H1 (cell line): ENCODE data around the gene SMCHD1. TPM values are rescaled to one million over a fixed set of nuclear protein-coding genes. Genes with fewer than 3 reads are reported as not detected.

Experiments
- CTCF ChIA-PET: fragments of 300-600 bp; sonication (Branson Sonifier 250); formaldehyde crosslinking; loops from one replicate; lab custom pipeline; 2021; ENCODE audit not compliant: partially characterized antibody; lab: Charles Lee
- POLR2A ChIA-PET: fragments of 300-600 bp; sonication (Branson Sonifier 250); formaldehyde crosslinking; loops from one replicate; lab custom pipeline; 2021; ENCODE audit warnings: inconsistent platforms; ENCODE audit not compliant: partially characterized antibody; lab: Charles Lee
- DNase-seq, 2 experiments: peaks; one replicate each; pipeline versions ENCODE4 v3.0.0 to v3.0.0-alpha.2; 2010 to 2022; ENCODE audit warnings: low spot score in 2 of 2, low read depth in 1 of 2, mixed read lengths in 1 of 2
- FAIRE-seq: peaks from 2 replicates; lab custom pipeline; 2011; peaks lifted over from hg19 to GRCh38; lab: Jason Lieb, UNC
- H2AFZ ChIP-seq: 2 replicates; pipeline ENCODE4 v1.8.1; 2012; ENCODE audit warnings: low read length, inconsistent platforms
- H2AK5ac ChIP-seq: 2 replicates; pipeline ENCODE4 v1.6.1; 2013; ENCODE audit warnings: low read depth, low read length
- H2BK120ac ChIP-seq: replicated peaks from 2 replicates; pipeline ENCODE3; 2013; ENCODE audit warnings: low read depth, low read length, inconsistent platforms
- H2BK12ac ChIP-seq: 2 replicates; pipeline ENCODE4 v1.6.1; 2013; ENCODE audit warnings: low read depth, low read length
- H2BK15ac ChIP-seq: 2 replicates; pipeline ENCODE4 v1.6.1; 2013; ENCODE audit warnings: low read length
- H2BK20ac ChIP-seq: 2 replicates; pipeline ENCODE4 v1.6.1; 2013; ENCODE audit warnings: low read length
- H2BK5ac ChIP-seq: 2 replicates; pipeline ENCODE4 v1.6.1; 2013; ENCODE audit warnings: low read depth, low read length
- H3K14ac ChIP-seq: 2 replicates; pipeline ENCODE4 v1.6.1; 2013; ENCODE audit warnings: inconsistent platforms; ENCODE audit not compliant: insufficient read length
- H3K18ac ChIP-seq: 2 replicates; pipeline ENCODE4 v1.6.1; 2013; ENCODE audit warnings: low read length; ENCODE audit errors: extremely low read depth
- H3K23ac ChIP-seq: 2 replicates; pipeline ENCODE4 v1.6.1; 2013; ENCODE audit warnings: inconsistent platforms; ENCODE audit not compliant: insufficient read length
- H3K23me2 ChIP-seq: 2 replicates; pipeline ENCODE4 v1.6.1; 2013; ENCODE audit warnings: low read depth, low read length
- H3K27ac ChIP-seq: 2 replicates; pipeline ENCODE4 v1.6.1; 2011; ENCODE audit warnings: low read depth, low read length, inconsistent platforms
- H3K27me3 ChIP-seq, 4 experiments: replicated peaks in 1 of 4; 1 replicate in 1 of 4; 2 replicates in 3 of 4; pipeline versions ENCODE4 v1.6.1 to v1.8.1; 2011 to 2013; ENCODE audit warnings: low read length in 3 of 4, mild to moderate bottlenecking in 3 of 4, inconsistent platforms in 2 of 4, mixed read lengths in 2 of 4, moderate library complexity in 1 of 4; ENCODE audit not compliant: control insufficient read depth in 3 of 4, insufficient read depth in 3 of 4; ENCODE audit errors: extremely low read depth in 1 of 4
- H3K36me3 ChIP-seq, 4 experiments: 2 replicates each; pipeline versions ENCODE4 v1.6.1 to v1.8.1; 2011 to 2013; ENCODE audit warnings: mild to moderate bottlenecking in 4 of 4, low read length in 3 of 4, moderate library complexity in 2 of 4, control low read depth in 1 of 4, inconsistent platforms in 1 of 4; ENCODE audit not compliant: insufficient read depth in 4 of 4, control insufficient read depth in 2 of 4
- H3K4ac ChIP-seq: replicated peaks from 2 replicates; pipeline ENCODE3; 2013; ENCODE audit warnings: low read length, low read depth, mixed read lengths, inconsistent platforms; ENCODE audit not compliant: insufficient read length
- H3K4me1 ChIP-seq, 4 experiments: replicated peaks in 1 of 4; 1 replicate in 1 of 4; 2 replicates in 3 of 4; pipeline versions ENCODE4 v1.6.1 to v1.8.1; 2011 to 2013; ENCODE audit warnings: low read length in 3 of 4, inconsistent platforms in 2 of 4, mixed read lengths in 1 of 4; ENCODE audit not compliant: insufficient read depth in 4 of 4, control insufficient read depth in 3 of 4
- H3K4me2 ChIP-seq, 2 experiments: 2 replicates each; pipeline versions ENCODE4 v1.6.1 to v1.8.1; 2011 to 2013; ENCODE audit warnings: low read depth in 2 of 2, low read length in 2 of 2, control low read depth in 1 of 2, inconsistent platforms in 1 of 2, mild to moderate bottlenecking in 1 of 2; ENCODE audit not compliant: insufficient read depth in 1 of 2
- H3K4me3 ChIP-seq, 4 experiments: fragments of 200-600, 300-600 bp in 1 of 4; sonication (generic), shearing (Covaris generic), sonication (Bioruptor Twin) in 1 of 4; 2 replicates each; pipeline versions ENCODE4 v1.5.1 to v1.8.1; 2011 to 2016; ENCODE audit warnings: low read length in 4 of 4, low read depth in 3 of 4, control low read depth in 2 of 4, inconsistent platforms in 2 of 4, mild to moderate bottlenecking in 2 of 4, mixed read lengths in 1 of 4, moderate library complexity in 1 of 4; ENCODE audit not compliant: insufficient read depth in 2 of 4; ENCODE audit errors: extremely low read depth in 1 of 4
- H3K56ac ChIP-seq: replicated peaks from 2 replicates; pipeline ENCODE3; 2013; ENCODE audit warnings: low read depth, mild to moderate bottlenecking, mixed read lengths, low read length, inconsistent platforms; ENCODE audit not compliant: insufficient read length
- H3K79me1 ChIP-seq: 2 replicates; pipeline ENCODE4 v1.6.1; 2013; ENCODE audit warnings: low read depth, low read length, control low read depth
- H3K79me2 ChIP-seq, 2 experiments: 2 replicates each; pipeline versions ENCODE4 v1.6.1 to v1.8.1; 2012 to 2013; ENCODE audit warnings: low read length in 2 of 2, mild to moderate bottlenecking in 2 of 2, inconsistent platforms in 1 of 2; ENCODE audit not compliant: insufficient read depth in 2 of 2, control insufficient read depth in 1 of 2
- H3K9ac ChIP-seq, 4 experiments: replicated peaks in 1 of 4; 1 replicate in 1 of 4; 2 replicates in 3 of 4; pipeline versions ENCODE4 v1.6.1 to v1.8.1; 2011 to 2013; ENCODE audit warnings: low read depth in 3 of 4, low read length in 3 of 4, control low read depth in 2 of 4, mild to moderate bottlenecking in 2 of 4, moderate library complexity in 2 of 4, inconsistent platforms in 1 of 4; ENCODE audit errors: extremely low read depth in 1 of 4
- H3K9me3 ChIP-seq, 2 experiments: 2 replicates each; pipeline versions ENCODE4 v1.6.1 to v1.8.1; 2012 to 2013; ENCODE audit warnings: mild to moderate bottlenecking in 2 of 2, moderate library complexity in 2 of 2, control low read depth in 1 of 2, inconsistent platforms in 1 of 2, low read depth in 1 of 2, low read length in 1 of 2, mixed read lengths in 1 of 2; ENCODE audit not compliant: insufficient read depth in 2 of 2
- H4K20me1 ChIP-seq, 2 experiments: replicated peaks in 1 of 2; 2 replicates each; pipeline versions ENCODE3 to v1.8.1; 2011 to 2013; ENCODE audit warnings: inconsistent platforms in 2 of 2, low read length in 2 of 2, mild to moderate bottlenecking in 1 of 2; ENCODE audit not compliant: insufficient read depth in 2 of 2, control insufficient read depth in 1 of 2
- H4K5ac ChIP-seq: 2 replicates; pipeline ENCODE4 v1.6.1; 2013; ENCODE audit warnings: low read length, low read depth, mixed read lengths, inconsistent platforms; ENCODE audit not compliant: insufficient read length
- H4K8ac ChIP-seq: 2 replicates; pipeline ENCODE4 v1.8.0; 2013; ENCODE audit warnings: mild to moderate bottlenecking, moderate library complexity, low read length, inconsistent platforms; ENCODE audit not compliant: insufficient read depth; ENCODE audit errors: extremely low read depth
- H4K91ac ChIP-seq: replicated peaks from 2 replicates; pipeline ENCODE3; 2013; ENCODE audit warnings: low read length, mixed read lengths, inconsistent platforms; ENCODE audit not compliant: insufficient read length
- CBX5 ChIP-seq: fragments of 300-800, 300-1000 bp; sonication (generic); IDR thresholded peaks from 2 replicates; pipeline ENCODE4 v1.7.1; 2016; ENCODE audit warnings: antibody characterized with exemption, low read length, low read depth
- CBX8 ChIP-seq: fragments of 300-800, 300-1000 bp; sonication (generic); IDR thresholded peaks from 2 replicates; pipeline ENCODE4 v1.7.1; 2016; ENCODE audit warnings: low read depth, low read length, borderline replicate concordance
- CREB1 ChIP-seq: IDR thresholded peaks from 2 replicates; pipeline ENCODE4 v1.6.1; 2012; ENCODE audit warnings: inconsistent platforms
- CTBP2 ChIP-seq: IDR thresholded peaks from 2 replicates; pipeline ENCODE4 v1.7.0; 2011; ENCODE audit warnings: borderline replicate concordance, mild to moderate bottlenecking, moderate library complexity, mixed read lengths, low read length; ENCODE audit not compliant: insufficient read depth, insufficient read length
- HDAC6 ChIP-seq: IDR thresholded peaks from one replicate; pipeline ENCODE4 v1.7.1; 2012; ENCODE audit warnings: low read depth, mild to moderate bottlenecking, inconsistent platforms, low read length, moderate library complexity
- JUND ChIP-seq: IDR thresholded peaks from 2 replicates; pipeline ENCODE4 v1.6.1; 2011; ENCODE audit warnings: mild to moderate bottlenecking, improper control_type of control experiment, low read length
- KDM4A ChIP-seq: IDR thresholded peaks from one replicate; pipeline ENCODE4 v1.7.1; 2012; ENCODE audit warnings: low read depth, mild to moderate bottlenecking, moderate library complexity, low read length, inconsistent platforms; ENCODE audit not compliant: severe bottlenecking
- KDM5A ChIP-seq: fragments of 200-600 bp; IDR thresholded peaks from 2 replicates; pipeline ENCODE4 v1.7.1; 2012; ENCODE audit warnings: mild to moderate bottlenecking, low read length, inconsistent platforms, mixed read lengths
- POLR2AphosphoS5 ChIP-seq: IDR thresholded peaks from 2 replicates; pipeline ENCODE4 v1.6.1; 2011; ENCODE audit warnings: low read depth, low read length
- RFX5 ChIP-seq: IDR thresholded peaks from 2 replicates; pipeline ENCODE4 v1.6.1; 2011; ENCODE audit warnings: low read depth, low read length, improper control_type of control experiment, borderline replicate concordance
- SP1 ChIP-seq: IDR thresholded peaks from 2 replicates; pipeline ENCODE4 v1.6.1; 2011; ENCODE audit warnings: low read depth, low read length
- SUZ12 ChIP-seq: fragments of 200-600 bp; sonication (generic); IDR thresholded peaks from 2 replicates; pipeline ENCODE4 v1.6.1; 2012; ENCODE audit warnings: mild to moderate bottlenecking, inconsistent platforms, low read length, moderate library complexity, mixed read lengths
- TAF7 ChIP-seq: optimal IDR thresholded peaks from 2 replicates; pipeline ENCODE3; 2011; ENCODE audit warnings: low read depth, mild to moderate bottlenecking, inconsistent platforms, low read length, moderate library complexity, borderline replicate concordance
- TEAD4 ChIP-seq: IDR thresholded peaks from 2 replicates; pipeline ENCODE4 v1.6.1; 2012; ENCODE audit warnings: low read depth, low read length, inconsistent platforms, mixed read lengths
- WGBS, 2 experiments: shearing (Covaris generic) in 1 of 2; methylation state at CpG; one replicate each; pipeline versions ENCODE4 v1.1.6 to v1.1.7; 2013 to 2015; ENCODE audit warnings: low lambda C conversion rate in 2 of 2, mixed read lengths in 2 of 2, inconsistent platforms in 1 of 2, low coverage in 1 of 2, missing lambda C conversion rate in 1 of 2; ENCODE audit not compliant: insufficient replicate concordance in 2 of 2, insufficient coverage in 1 of 2, insufficient read length in 1 of 2; ENCODE audit errors: extremely low coverage in 1 of 2, missing lambda C conversion rate in 1 of 2; 5-methylcytosine and 5-hydroxymethylcytosine counted together
- polyA plus RNA-seq, 7 experiments: library from polyadenylated mRNA; depleted of rRNA in 3 of 7; stranded (reverse) in 5 of 7; unstranded in 2 of 7; fragments of >200 nt in 5 of 7; fragments of 200-250 nt in 2 of 7; gene quantifications; 1 replicate in 5 of 7; 2 replicates in 1 of 7; 4 replicates in 1 of 7; pipeline versions ENCODE4 v1.2.1 to v1.2.3, GENCODE V29; 2011 to 2013; ENCODE audit warnings: missing spikeins in 2 of 7, mixed read lengths in 2 of 7
- total RNA-seq: library from RNA; stranded (reverse); fragmentation: NEBNext Ultra II Directional; extraction: Animal tissue kit (Norgen Biotek cat#: 25700); gene quantifications from 2 replicates; pipeline ENCODE4 v1.2.1, GENCODE V29; 2021

The SMCHD1 gene
- total and polyA plus RNA-seq, 2 of the 8 experiments (the other 6 are each of a cell fraction or from before 2014, with no cell fraction given), result 9.3 to 32.0 TPM

GRCh38 chr18:2680216-2680792, 24.8 kb downstream of the SMCHD1 start:
- H4K8ac ChIP-seq, result no peak overlapping the region
- no peak overlapping the region for H2AK5ac ChIP-seq
- no peaks in the 10 kb centered on the region for H4K20me1 ChIP-seq
- H2BK15ac ChIP-seq, result no peak overlapping the region
- peak; percentile 66 for FAIRE-seq
- no peaks in the 10 kb centered on the region for H3K4me1 ChIP-seq
- H3K9ac ChIP-seq, result no peak overlapping the region
- no peak overlapping the region for H4K91ac ChIP-seq
- no peak overlapping the region for H4K5ac ChIP-seq
- H2BK12ac ChIP-seq, result no peak overlapping the region
- no peak overlapping the region for H3K18ac ChIP-seq
- H3K4me2 ChIP-seq, result no peak overlapping the region
- H3K4ac ChIP-seq, result no peak overlapping the region
- 84% methylated on average over 2 of the region's 2 CpGs; no CpG with 5 or more reads in 1 of the 2 experiments for WGBS, 2 experiments
- POLR2A ChIA-PET, result interaction anchor here (1.3 kb wide), 1 partner anchor 25 kb away, joined by 3 read pairs; no protein-coding TSS in a partner anchor
- no peak overlapping the region for H2BK5ac ChIP-seq
- no peak overlapping the region for H3K14ac ChIP-seq
- H3K56ac ChIP-seq, result no peak overlapping the region
- H3K79me2 ChIP-seq, result peaks cover 0 to 16% of the 10 kb centered on the region in 2 experiments; a peak in 2 of 4 replicates
- H3K36me3 ChIP-seq, result peaks cover 0 to 13% (median 3%) of the 10 kb centered on the region in 4 experiments; a peak in 4 of 8 replicates
- H3K27ac ChIP-seq, result no peak overlapping the region
- peaks cover 0 to 1% (median 0%) of the 10 kb centered on the region in 4 experiments; a peak in 1 of 7 replicates for H3K27me3 ChIP-seq
- CTCF ChIA-PET, result interaction anchor here (1.2 kb wide), 1 partner anchor 55 kb away, joined by 3 read pairs; no protein-coding TSS in a partner anchor
- H2BK20ac ChIP-seq, result no peak overlapping the region
- no peaks in the 10 kb centered on the region for H3K79me1 ChIP-seq
- H2AFZ ChIP-seq, result no peak overlapping the region
- no peak overlapping the region for H2BK120ac ChIP-seq
- H3K9me3 ChIP-seq, result no peaks in the 10 kb centered on the region; a peak in 1 of 4 replicates
- H3K23ac ChIP-seq, result no peak overlapping the region
- no peak for DNase-seq
- H3K4me3 ChIP-seq, result no peak overlapping the region
- H3K23me2 ChIP-seq, result no peaks in the 10 kb centered on the region
- no peak for TF ChIP-seq CTBP2
- TF ChIP-seq CBX5, result no peak
- no peak for TF ChIP-seq JUND
- no peak for TF ChIP-seq TAF7
- no peak for TF ChIP-seq SUZ12
- no peak for TF ChIP-seq SP1
- no peak for TF ChIP-seq KDM5A
- no peak for TF ChIP-seq CBX8
- TF ChIP-seq CREB1, result no peak
- no peak for TF ChIP-seq POLR2AphosphoS5
- no peak for TF ChIP-seq TEAD4
- TF ChIP-seq RFX5, result no peak
- TF ChIP-seq KDM4A, result no peak
- no peak for TF ChIP-seq HDAC6
